Measurements from ENCODE around the gene RILP. TPM values are rescaled to one million over a fixed set of nuclear protein-coding genes. Genes with fewer than 3 reads are reported as not detected.
A peak's percentile ranks its signal among the peaks of the same experiment; 100 is the strongest.

Gene RILP
- polyA plus RNA-seq, 2 of the 4 experiments (the other 2 are of a cell fraction) = 6.4 to 6.8 TPM

DNA sequence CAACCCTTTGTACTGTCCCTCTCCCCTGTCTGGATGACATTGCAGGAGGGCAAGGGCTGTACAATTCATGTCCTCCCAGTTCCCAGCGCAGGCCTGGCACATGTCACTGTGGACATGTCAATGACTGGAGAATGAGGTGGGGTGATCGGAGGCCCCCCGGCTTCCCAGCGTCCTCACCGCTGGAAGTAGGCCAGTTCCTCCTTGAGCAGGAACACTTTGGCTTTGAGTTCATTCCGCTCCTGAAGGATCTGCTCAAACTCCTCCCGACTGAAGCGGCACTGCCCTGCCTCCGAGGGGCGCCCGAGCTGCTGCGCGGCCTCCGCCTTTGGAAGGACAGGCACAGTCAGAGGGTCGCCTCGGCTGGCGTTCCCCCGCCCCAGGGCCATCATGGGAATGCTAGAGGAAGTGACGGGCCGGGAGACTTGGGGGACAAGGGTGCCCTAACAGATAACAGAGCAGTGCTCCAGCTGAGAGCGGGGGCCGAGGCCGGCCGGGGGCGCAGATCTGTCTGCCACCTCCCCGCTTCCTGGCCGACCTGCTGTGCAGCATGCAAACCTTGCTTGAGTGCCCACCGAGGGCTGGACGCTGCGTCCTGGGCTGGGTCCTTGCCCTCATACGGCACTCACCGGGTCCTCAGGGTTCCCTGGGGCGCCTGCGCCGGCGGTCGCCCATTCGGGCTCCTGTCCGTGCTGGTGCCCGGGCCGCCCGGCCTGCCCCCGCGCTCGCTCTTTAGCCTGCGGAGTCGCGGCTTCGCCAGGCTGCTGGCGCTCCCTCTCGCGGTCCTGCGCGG lies 1.3 kb downstream of the RILP start (continued):
- TF ChIP-seq, protein P1, sequence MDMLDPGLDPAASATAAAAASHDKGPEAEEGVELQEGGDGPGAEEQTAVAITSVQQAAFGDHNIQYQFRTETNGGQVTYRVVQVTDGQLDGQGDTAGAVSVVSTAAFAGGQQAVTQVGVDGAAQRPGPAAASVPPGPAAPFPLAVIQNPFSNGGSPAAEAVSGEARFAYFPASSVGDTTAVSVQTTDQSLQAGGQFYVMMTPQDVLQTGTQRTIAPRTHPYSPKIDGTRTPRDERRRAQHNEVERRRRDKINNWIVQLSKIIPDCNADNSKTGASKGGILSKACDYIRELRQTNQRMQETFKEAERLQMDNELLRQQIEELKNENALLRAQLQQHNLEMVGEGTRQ (IDR thresholded peaks at IDR 0.05) = no peak
- no peak for TF ChIP-seq POLR2AphosphoS2 (conservative IDR thresholded peaks at IDR 0.05; ENCODE audit: low read length)
- no peak for TF ChIP-seq NR3C1 (IDR thresholded peaks at IDR 0.05)
- no peak for TF ChIP-seq TFCP2L1 (CRISPR knock-in tag; IDR thresholded peaks at IDR 0.05)
- TF ChIP-seq HOXB5 (CRISPR knock-in tag; IDR thresholded peaks at IDR 0.05) = no peak
- TF ChIP-seq, protein P2, sequence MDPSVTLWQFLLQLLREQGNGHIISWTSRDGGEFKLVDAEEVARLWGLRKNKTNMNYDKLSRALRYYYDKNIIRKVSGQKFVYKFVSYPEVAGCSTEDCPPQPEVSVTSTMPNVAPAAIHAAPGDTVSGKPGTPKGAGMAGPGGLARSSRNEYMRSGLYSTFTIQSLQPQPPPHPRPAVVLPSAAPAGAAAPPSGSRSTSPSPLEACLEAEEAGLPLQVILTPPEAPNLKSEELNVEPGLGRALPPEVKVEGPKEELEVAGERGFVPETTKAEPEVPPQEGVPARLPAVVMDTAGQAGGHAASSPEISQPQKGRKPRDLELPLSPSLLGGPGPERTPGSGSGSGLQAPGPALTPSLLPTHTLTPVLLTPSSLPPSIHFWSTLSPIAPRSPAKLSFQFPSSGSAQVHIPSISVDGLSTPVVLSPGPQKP (IDR thresholded peaks at IDR 0.05; ENCODE audit: low read depth, low read length) = no peak
- TF ChIP-seq FOSL2 (IDR thresholded peaks at IDR 0.05) = no peak
- TF ChIP-seq FOSL2 (CRISPR knock-in tag; IDR thresholded peaks at IDR 0.05) = no peak
- TF ChIP-seq, protein P3, sequence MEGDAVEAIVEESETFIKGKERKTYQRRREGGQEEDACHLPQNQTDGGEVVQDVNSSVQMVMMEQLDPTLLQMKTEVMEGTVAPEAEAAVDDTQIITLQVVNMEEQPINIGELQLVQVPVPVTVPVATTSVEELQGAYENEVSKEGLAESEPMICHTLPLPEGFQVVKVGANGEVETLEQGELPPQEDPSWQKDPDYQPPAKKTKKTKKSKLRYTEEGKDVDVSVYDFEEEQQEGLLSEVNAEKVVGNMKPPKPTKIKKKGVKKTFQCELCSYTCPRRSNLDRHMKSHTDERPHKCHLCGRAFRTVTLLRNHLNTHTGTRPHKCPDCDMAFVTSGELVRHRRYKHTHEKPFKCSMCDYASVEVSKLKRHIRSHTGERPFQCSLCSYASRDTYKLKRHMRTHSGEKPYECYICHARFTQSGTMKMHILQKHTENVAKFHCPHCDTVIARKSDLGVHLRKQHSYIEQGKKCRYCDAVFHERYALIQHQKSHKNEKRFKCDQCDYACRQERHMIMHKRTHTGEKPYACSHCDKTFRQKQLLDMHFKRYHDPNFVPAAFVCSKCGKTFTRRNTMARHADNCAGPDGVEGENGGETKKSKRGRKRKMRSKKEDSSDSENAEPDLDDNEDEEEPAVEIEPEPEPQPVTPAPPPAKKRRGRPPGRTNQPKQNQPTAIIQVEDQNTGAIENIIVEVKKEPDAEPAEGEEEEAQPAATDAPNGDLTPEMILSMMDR (IDR thresholded peaks at IDR 0.05) = no peak

DNA sequence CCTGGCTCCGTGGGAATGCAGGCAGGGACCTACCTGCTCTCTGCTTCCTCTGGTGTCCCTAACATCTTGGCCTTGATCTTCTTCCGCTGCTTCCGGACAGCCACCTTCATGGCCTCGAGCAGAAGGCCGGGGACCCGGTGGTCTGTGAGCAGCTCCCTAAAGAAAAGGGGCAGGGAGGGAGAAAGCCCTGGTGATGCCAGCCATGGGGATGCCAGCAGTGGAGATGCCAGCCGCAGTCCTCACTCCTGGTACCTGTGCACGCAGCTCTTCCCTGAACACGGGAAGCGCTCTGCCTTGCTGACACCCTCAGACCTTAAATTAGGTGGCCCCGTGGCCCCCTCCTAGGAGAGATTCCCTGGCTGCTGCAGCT lies 1.9 kb downstream of the RILP start:
- no peak overlapping the region for H3K4me3 ChIP-seq

More for the DNA sequence above, 1.9 kb downstream of the RILP start:
- ATAC-seq (no peak), DNase-seq (ENCODE audit: low read depth in 1 of 2, low spot score in 1 of 2) (no peak), FAIRE-seq (no peak)
- 72% methylated on average over 11 of the region's 11 CpGs for WGBS (ENCODE audit: missing lambda C conversion rate)
- H3K4me1 ChIP-seq = peaks cover 38% of the 10 kb centered on the region
- H3K9me3 ChIP-seq = no peaks in the 10 kb centered on the region
- POLR2A ChIA-PET = interaction anchor here (1.5 to 3.4 kb wide), 4 partner anchors 65 to 136 kb away, joined by 6 to 43 read pairs (median 14); no protein-coding TSS in a partner anchor
- peak overlapping the region; percentile 97 for H3K4me2 ChIP-seq
- TF ChIP-seq ZSCAN20 (CRISPR knock-in tag; IDR thresholded peaks at IDR 0.05) (no peak), HOXB5 (CRISPR knock-in tag; IDR thresholded peaks at IDR 0.05) (no peak), RAD21 (conservative IDR thresholded peaks at IDR 0.05 in 1 of 2, IDR thresholded peaks at IDR 0.05 in 1 of 2) (no peak), HOXA7 (CRISPR knock-in tag; IDR thresholded peaks at IDR 0.05) (no peak), EHMT2 (IDR thresholded peaks at IDR 0.05; ENCODE audit: low read depth) (no peak), MAFK (IDR thresholded peaks at IDR 0.05; ENCODE audit: partially characterized antibody) (no peak), FOSL2 (IDR thresholded peaks at IDR 0.05) (no peak), FOSL2 (CRISPR knock-in tag; IDR thresholded peaks at IDR 0.05) (no peak), NR3C1 (IDR thresholded peaks at IDR 0.05) (no peak), POLR2A (IDR thresholded peaks at IDR 0.05; ENCODE audit: low read length) (no peak), PHF8 (IDR thresholded peaks at IDR 0.05; ENCODE audit: borderline replicate concordance, low read depth) (no peak), MYC (IDR thresholded peaks at IDR 0.05; ENCODE audit: borderline replicate concordance, low read length) (no peak)
- TF ChIP-seq, protein P4, sequence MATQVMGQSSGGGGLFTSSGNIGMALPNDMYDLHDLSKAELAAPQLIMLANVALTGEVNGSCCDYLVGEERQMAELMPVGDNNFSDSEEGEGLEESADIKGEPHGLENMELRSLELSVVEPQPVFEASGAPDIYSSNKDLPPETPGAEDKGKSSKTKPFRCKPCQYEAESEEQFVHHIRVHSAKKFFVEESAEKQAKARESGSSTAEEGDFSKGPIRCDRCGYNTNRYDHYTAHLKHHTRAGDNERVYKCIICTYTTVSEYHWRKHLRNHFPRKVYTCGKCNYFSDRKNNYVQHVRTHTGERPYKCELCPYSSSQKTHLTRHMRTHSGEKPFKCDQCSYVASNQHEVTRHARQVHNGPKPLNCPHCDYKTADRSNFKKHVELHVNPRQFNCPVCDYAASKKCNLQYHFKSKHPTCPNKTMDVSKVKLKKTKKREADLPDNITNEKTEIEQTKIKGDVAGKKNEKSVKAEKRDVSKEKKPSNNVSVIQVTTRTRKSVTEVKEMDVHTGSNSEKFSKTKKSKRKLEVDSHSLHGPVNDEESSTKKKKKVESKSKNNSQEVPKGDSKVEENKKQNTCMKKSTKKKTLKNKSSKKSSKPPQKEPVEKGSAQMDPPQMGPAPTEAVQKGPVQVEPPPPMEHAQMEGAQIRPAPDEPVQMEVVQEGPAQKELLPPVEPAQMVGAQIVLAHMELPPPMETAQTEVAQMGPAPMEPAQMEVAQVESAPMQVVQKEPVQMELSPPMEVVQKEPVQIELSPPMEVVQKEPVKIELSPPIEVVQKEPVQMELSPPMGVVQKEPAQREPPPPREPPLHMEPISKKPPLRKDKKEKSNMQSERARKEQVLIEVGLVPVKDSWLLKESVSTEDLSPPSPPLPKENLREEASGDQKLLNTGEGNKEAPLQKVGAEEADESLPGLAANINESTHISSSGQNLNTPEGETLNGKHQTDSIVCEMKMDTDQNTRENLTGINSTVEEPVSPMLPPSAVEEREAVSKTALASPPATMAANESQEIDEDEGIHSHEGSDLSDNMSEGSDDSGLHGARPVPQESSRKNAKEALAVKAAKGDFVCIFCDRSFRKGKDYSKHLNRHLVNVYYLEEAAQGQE (IDR thresholded peaks at IDR 0.05) = no peak
- TF ChIP-seq, protein P5, sequence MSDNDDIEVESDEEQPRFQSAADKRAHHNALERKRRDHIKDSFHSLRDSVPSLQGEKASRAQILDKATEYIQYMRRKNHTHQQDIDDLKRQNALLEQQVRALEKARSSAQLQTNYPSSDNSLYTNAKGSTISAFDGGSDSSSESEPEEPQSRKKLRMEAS (IDR thresholded peaks at IDR 0.05) = no peak
- TF ChIP-seq, protein P6, sequence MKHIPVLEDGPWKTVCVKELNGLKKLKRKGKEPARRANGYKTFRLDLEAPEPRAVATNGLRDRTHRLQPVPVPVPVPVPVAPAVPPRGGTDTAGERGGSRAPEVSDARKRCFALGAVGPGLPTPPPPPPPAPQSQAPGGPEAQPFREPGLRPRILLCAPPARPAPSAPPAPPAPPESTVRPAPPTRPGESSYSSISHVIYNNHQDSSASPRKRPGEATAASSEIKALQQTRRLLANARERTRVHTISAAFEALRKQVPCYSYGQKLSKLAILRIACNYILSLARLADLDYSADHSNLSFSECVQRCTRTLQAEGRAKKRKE (CRISPR knock-in tag; IDR thresholded peaks at IDR 0.05; ENCODE audit: low read depth) = no peak
- CTCF ChIA-PET = interaction anchor here (0.8 to 11.7 kb wide), 33 partner anchors 8 to 389 kb away, joined by 3 to 204 read pairs (median 10); partner anchors contain the start of genes INPP5K, PITPNA, PRPF8 and RTN4RL1
- peak overlapping the region in 1 of 2 experiments; percentile 89; a peak in 2 of 6 replicates for H3K27ac ChIP-seq

Data from A549 (cell line).